ENCODE measurements around the gene PHF21A.

DNA sequence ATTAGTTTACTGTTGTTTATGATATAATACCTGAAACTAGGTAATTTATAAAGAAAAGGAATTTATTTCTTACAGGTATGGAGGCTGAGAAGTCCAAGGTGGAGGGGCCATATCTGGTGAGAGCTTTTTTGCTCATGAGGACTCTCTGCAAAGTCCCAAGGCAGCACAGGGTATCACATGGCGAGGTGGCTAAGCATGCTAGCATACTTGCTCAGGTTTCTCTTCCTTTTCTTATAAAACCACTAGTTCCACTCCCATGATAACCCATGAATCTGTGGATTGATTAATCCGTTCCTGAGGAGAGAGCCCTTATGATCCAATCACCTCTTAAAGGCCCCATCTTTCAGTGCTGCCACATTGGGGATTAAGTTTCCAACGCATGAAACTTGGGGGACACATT, 82.7 kb downstream of the PHF21A start:
- TF ChIP-seq, protein P1, sequence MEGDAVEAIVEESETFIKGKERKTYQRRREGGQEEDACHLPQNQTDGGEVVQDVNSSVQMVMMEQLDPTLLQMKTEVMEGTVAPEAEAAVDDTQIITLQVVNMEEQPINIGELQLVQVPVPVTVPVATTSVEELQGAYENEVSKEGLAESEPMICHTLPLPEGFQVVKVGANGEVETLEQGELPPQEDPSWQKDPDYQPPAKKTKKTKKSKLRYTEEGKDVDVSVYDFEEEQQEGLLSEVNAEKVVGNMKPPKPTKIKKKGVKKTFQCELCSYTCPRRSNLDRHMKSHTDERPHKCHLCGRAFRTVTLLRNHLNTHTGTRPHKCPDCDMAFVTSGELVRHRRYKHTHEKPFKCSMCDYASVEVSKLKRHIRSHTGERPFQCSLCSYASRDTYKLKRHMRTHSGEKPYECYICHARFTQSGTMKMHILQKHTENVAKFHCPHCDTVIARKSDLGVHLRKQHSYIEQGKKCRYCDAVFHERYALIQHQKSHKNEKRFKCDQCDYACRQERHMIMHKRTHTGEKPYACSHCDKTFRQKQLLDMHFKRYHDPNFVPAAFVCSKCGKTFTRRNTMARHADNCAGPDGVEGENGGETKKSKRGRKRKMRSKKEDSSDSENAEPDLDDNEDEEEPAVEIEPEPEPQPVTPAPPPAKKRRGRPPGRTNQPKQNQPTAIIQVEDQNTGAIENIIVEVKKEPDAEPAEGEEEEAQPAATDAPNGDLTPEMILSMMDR (IDR thresholded peaks at IDR 0.05; ENCODE audit: low read length) = no peak
- no peak for TF ChIP-seq EZH2 (IDR thresholded peaks at IDR 0.05; ENCODE audit: borderline replicate concordance, low read length)

Data from OCI-LY1 (cell line).